ENCODE measurements around the gene RAB3GAP2.

Gene RAB3GAP2

DNA sequence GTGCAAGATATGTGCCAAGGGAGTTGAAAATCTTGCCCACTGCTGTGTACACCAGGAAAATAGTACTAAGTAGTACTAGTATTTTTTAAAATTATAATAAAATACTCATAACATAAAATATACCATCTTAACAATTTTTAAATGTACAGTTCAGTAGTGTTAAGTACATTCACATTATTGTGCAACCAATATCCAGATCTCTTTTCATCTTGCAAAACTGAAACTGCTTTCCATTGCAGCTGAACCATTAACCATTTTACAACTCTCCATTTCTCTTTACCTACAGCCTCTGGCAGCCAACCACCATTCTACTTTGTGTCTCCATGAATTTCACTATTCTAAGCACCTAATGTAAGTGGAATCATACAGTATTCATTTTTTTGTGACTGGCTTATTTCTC, 19.3 kb upstream of the RAB3GAP2 start:
- Histone ChIP-seq H3K4me1 (no peaks in the 10 kb centered on the region), H3K4me3 (ENCODE audit: low read depth, low read length) (no peak overlapping the region), H3K36me3 (no peaks in the 10 kb centered on the region), H3K9me3 (no peaks in the 10 kb centered on the region), H3K27me3 (peaks cover 22% of the 10 kb centered on the region)
- no peak for TF ChIP-seq CTCF (IDR thresholded peaks at IDR 0.05; ENCODE audit: low read depth, low read length)
- no peak for DNase-seq

GRCh38 chr1:220290140-220290761, 18.0 kb upstream of the RAB3GAP2 start:
- no peaks in the 10 kb centered on the region for H3K9me3 ChIP-seq
- no peaks in the 10 kb centered on the region for H3K36me3 ChIP-seq
- no peak for TF ChIP-seq CTCF (IDR thresholded peaks at IDR 0.05; ENCODE audit: low read depth, low read length)
- no peaks in the 10 kb centered on the region for H3K4me1 ChIP-seq
- no peak for DNase-seq
- peaks cover 22% of the 10 kb centered on the region for H3K27me3 ChIP-seq
- H3K4me3 ChIP-seq (ENCODE audit: low read depth, low read length), result no peak overlapping the region

DNA sequence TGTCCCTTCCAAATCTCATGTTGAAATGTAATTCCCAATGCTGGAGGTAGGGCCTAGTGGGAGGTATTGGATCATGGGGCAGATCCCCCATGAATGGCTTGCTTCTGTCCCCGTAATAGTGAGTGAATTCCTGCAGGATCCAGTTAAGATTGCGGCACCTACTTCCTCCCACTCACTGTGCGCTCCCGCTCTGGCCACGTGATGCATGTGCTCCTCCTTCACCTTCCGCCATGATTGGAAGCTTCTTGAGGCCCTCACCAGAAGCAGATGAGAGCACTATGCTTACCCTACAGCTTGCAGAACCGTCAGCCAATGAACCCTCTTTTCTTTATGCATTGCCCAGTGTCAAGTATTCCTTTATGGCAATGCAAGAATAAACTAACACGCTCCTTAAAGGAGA, 14.9 kb upstream of the RAB3GAP2 start:
- Histone ChIP-seq H3K27me3 (peaks cover 22% of the 10 kb centered on the region), H3K4me1 (no peaks in the 10 kb centered on the region), H3K36me3 (no peaks in the 10 kb centered on the region), H3K4me3 (ENCODE audit: low read depth, low read length) (no peak overlapping the region), H3K9me3 (no peaks in the 10 kb centered on the region)
- no peak for TF ChIP-seq CTCF (IDR thresholded peaks at IDR 0.05; ENCODE audit: low read depth, low read length)
- no peak for DNase-seq

DNA sequence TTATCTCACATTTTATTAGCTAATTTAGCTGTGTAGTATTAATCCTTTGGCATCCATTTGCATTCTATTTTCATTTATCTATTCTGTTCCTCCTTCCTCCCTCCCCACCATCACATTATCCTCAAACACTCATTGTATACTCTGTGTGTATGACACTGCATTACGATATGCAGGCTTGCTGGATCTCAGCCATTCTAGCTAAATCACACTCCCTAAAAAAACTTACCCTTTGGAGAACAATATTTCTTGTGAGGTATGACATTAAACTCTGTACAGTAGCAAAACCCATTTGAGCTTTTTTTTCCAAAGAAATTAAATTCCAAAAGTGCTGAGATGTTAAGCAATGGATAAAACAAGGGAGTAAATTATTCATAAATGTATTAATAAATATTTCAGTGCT, 11.4 kb upstream of the RAB3GAP2 start:
- no peak for TF ChIP-seq CTCF (IDR thresholded peaks at IDR 0.05; ENCODE audit: low read depth, low read length)
- H3K4me3 ChIP-seq (ENCODE audit: low read depth, low read length), result no peak overlapping the region
- DNase-seq, result no peak
- peaks cover 21% of the 10 kb centered on the region for H3K27me3 ChIP-seq
- no peaks in the 10 kb centered on the region for H3K9me3 ChIP-seq
- no peaks in the 10 kb centered on the region for H3K36me3 ChIP-seq
- no peaks in the 10 kb centered on the region for H3K4me1 ChIP-seq

DNA sequence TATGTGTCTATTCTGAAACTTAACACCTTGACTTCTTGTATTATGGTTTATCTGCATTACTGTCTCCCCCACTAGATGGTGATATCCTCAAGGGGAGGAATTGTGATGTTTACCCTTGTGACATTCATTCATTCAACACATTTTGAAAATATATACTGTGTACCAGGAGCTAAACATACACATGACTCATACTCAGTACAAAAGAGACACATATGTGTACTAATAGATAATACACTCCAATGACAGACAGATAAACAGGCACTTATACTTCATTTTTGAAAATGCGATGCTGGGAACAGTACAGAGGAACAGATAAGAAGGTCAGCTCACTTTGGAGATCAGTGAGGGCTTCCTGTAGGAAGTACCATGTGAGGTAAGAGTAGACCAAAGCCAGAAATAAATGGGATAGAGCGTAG, 8.9 kb upstream of the RAB3GAP2 start:
- H3K4me3 ChIP-seq (ENCODE audit: low read depth, low read length), result no peak overlapping the region
- H3K27me3 ChIP-seq, result peaks cover 19% of the 10 kb centered on the region
- H3K4me1 ChIP-seq, result no peaks in the 10 kb centered on the region
- H3K36me3 ChIP-seq, result no peaks in the 10 kb centered on the region
- DNase-seq, result no peak
- no peaks in the 10 kb centered on the region for H3K9me3 ChIP-seq
- peak; percentile 48 for TF ChIP-seq CTCF (IDR thresholded peaks at IDR 0.05; ENCODE audit: low read depth, low read length)

DNA sequence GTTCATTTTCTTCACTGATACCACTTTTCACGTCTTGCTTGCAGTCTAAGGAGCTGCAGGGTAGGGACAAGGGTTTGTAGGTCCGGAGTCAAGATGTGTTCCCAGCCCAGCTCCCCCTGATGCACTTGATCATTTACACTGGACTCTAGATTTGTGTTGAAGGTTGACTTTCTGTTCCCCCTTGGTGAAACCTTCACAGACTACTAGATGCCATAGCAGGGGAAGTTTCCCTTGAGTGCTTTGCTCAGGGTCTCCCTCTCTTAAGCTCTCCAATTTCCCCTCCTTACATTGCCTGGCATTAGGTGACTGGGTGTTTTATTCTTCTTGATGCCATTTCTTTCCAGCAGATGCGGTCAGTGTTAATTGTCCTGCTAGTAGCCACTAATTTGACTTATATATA, 8.0 kb upstream of the RAB3GAP2 start:
- H3K9me3 ChIP-seq, result no peaks in the 10 kb centered on the region

More for the DNA sequence above, 8.0 kb upstream of the RAB3GAP2 start:
- DNase-seq, result no peak
- H3K4me1 ChIP-seq, result no peaks in the 10 kb centered on the region
- H3K4me3 ChIP-seq (ENCODE audit: low read depth, low read length), result no peak overlapping the region
- H3K36me3 ChIP-seq, result no peaks in the 10 kb centered on the region
- no peak for TF ChIP-seq CTCF (IDR thresholded peaks at IDR 0.05; ENCODE audit: low read depth, low read length)
- peaks cover 19% of the 10 kb centered on the region for H3K27me3 ChIP-seq

Measured in BE2C (cell line).